C4-2B (cell line): ENCODE data around the gene CAMTA1.

ENCODE experiments used
- H3K27ac ChIP-seq: fragments of 450-650 bp; 2 replicates; pipeline ENCODE4 v1.5.1; 2017
- ZFX ChIP-seq: fragments of 450-650 bp; IDR thresholded peaks from 2 replicates; pipeline ENCODE4 v1.6.1; 2017
- TF ChIP-seq, protein P1 (sequence below): fragments of 450-650 bp; conservative IDR thresholded peaks from 2 replicates; pipeline ENCODE4 v1.5.1; 2017; ENCODE audit warnings: mild to moderate bottlenecking

The CAMTA1 gene

DNA sequence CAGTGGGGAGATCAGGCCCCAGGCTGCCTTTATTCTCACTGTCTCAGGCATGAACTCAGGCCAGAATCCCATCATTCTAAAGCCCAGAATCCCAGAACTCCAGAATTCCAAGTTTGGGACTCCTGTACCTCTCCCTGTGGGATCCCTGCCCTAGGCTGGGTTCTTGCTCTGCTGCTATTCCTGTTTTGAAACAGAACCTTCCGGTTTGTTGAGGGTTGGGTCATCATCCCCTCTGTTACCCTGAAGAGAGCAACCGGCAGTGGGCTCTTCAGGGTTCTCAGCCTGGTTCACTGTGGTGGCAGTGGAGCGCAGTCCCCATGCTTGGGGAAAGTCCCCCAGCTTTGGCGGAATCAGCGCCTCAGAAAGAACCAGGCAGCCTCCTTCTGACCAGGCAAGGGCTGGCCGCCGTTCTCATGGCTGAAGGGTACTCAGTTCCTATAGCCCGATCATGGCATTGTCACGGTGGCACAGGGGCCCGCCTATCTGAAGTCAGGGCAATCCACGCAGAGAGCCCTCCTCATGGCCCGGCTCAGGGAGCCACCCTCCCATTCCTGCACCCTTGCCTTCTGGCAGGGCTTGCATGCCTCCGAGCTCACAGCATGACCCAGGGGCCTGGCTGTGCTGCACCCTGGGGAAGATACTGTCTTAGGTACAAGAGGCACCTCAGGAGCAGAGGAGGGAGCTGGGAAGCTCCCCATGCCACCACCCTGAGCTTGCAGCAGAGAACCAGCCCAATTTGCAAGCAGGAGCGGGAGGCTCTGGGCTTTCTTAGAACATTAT, 650.2 kb downstream of the CAMTA1 start:
- no peak overlapping the region for H3K27ac ChIP-seq
- TF ChIP-seq, protein P1, sequence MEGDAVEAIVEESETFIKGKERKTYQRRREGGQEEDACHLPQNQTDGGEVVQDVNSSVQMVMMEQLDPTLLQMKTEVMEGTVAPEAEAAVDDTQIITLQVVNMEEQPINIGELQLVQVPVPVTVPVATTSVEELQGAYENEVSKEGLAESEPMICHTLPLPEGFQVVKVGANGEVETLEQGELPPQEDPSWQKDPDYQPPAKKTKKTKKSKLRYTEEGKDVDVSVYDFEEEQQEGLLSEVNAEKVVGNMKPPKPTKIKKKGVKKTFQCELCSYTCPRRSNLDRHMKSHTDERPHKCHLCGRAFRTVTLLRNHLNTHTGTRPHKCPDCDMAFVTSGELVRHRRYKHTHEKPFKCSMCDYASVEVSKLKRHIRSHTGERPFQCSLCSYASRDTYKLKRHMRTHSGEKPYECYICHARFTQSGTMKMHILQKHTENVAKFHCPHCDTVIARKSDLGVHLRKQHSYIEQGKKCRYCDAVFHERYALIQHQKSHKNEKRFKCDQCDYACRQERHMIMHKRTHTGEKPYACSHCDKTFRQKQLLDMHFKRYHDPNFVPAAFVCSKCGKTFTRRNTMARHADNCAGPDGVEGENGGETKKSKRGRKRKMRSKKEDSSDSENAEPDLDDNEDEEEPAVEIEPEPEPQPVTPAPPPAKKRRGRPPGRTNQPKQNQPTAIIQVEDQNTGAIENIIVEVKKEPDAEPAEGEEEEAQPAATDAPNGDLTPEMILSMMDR, result no peak
- TF ChIP-seq ZFX, result no peak

DNA sequence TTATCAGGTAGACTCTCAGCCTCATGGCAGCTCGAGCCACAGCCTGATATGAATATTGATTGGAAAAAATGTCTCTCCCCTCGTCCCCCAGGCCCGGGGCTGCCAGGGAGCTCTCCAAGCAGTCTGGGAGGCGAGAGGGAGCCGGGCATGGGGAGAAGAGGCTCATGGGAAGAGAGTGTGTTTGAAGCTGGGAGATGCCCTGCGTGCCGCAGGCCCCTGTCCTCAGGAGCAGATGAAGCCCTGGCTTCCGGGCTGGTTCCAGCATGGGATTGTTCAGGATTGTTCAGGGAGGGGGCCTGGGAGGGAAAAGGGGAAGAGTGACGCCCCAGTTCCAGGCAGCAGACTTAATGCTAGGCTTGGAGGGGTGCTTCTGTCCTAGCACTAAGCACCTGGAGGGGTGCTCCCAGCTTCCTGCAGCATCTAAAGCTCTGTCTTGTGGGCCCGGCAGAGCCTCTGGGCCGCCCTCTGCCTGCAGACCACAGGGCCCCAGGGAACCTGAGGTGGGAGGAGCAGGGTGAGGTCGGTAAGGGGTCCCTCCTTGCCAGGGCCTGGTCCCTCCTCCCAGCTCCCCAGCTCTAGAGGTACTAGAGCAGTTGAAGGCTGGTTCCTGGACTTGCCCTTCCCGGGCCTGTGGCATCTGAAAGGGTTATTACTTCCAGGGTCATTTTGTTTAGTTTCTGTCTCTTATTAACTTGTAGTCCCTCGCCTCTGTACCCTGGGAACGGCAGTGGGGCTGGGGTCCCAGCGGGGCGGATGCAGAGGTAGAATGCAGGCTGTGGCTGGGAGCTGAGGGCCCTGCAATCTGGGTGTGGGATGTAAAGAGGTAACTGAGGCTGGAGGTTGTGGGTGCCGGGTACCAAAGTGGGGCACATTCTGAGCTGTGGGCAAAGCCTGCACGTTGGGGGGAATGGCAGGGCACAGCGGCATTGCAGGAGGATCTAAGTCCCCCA, 651.1 kb downstream of the CAMTA1 start:
- no peak overlapping the region for H3K27ac ChIP-seq

DNA sequence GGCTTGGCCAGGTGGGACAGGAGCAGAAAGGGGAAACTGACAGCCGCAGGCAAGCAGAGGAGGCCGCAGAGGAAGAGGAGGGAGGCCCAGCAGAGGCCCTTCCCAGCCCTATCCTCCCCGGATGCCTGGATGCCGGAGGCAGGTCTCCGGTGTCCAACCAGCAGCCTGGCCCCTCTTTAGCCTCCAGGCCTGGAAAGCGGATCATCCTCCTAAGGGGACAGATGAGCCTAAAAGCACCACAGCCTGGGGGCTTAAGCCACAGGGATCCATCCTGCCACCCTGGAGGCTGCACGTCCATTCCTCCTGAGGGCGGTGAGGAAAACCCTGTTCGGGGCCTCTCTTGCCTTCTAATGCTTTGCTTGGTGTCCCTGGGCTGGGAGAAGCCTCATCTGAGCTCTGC, 651.8 kb downstream of the CAMTA1 start:
- no peak overlapping the region for H3K27ac ChIP-seq
- TF ChIP-seq, protein P1, result no peak

More for the DNA sequence above, 651.1 kb downstream of the CAMTA1 start:
- TF ChIP-seq ZFX, result no peak
- TF ChIP-seq, protein P1, result no peak

DNA sequence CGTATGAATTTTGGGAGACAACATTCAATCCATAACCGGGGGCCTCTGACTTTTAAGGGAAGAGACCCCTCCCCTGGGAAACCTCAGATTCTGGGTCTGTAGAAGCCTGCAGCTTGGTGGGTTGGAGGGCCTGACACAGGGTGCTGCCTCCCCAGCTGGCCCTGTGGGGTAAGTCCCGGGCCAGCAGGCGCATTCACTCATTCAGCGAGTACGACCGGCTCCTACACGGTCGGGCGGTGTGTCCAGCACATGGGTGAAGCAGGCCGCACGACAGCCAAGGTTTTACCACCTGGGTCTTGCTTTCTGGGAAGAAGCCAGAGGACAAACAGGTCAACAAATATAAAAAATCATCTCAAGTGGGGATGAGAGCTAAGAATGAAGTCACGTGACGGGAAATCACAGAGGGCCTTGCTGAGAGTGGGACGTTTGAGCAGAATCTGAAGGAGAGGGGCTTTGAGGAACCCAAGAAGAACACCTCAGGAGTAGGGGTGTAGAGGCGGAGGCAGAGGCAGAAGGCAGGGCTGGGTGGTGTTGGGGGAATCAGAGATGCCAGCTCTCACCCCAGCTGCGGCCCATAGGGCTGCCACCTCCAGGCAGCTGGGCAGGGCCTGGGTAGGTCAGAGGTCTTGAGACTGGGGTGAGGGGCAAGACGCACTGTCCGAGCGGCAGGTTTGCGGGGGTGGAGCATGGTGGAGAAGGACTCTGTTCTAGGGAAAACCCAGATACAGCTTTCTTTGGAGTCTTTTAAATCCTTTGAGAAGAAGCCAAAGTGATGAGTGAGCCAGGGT, 652.5 kb downstream of the CAMTA1 start:
- TF ChIP-seq, protein P1, result no peak
- TF ChIP-seq ZFX, result no peak
- no peak overlapping the region for H3K27ac ChIP-seq

DNA sequence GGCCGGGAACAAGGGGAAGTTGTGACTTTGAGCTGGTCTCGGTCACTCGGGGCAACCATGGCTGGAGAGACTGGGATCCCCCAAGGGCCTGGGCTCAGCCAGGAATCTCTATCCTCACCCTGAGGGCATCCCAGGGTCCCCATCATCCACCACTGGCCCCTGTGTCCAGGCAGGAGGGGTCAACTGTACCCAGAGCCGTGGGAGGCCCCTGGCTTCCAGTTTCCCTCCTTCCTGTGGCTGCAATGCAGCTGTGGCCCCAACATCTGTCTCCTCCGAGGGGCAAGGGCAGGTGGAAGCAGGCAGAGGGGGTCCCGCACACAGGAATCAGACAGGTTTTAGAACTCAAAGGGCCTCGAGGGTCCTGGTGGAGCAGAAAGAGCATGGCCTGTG, 653.1 kb downstream of the CAMTA1 start:
- TF ChIP-seq ZFX, result no peak
- TF ChIP-seq, protein P1, result no peak
- no peak overlapping the region for H3K27ac ChIP-seq

DNA sequence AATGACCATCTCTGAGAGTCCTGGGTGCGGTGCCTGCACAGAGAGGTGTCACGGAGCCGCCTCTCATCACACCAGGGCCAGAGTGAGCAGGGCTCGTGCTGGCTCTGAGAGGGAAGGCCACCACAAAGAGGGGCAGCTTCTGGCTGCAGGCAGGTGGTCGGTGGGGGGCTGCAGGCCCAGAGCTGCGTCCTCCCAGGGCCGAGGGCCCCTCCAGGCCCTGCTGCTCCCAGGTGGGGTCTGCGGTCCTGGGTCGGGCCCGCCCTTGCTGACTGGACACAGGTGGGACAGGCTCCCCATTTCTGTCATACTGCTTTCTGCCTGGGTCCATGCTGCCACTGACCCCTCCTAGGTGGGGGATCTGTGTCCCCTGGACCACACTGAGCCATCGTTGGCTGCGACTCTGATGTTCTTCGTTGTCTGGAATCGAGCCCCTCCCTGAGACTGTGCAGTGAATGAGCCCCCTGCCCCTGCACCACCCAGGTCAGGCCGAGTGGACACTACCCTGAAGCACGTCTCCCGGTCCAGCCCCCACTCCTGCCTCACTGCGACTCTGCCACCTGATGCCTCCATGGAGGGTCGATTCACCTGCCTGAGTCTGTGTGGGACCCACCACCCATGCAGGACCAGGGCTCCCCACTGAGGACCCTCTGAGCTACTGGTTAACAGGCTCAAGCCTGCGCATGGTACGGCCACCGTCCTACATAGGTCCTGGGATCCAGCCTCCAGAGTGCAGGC, 653.8 kb downstream of the CAMTA1 start:
- TF ChIP-seq, protein P1, result no peak
- no peak for TF ChIP-seq ZFX

More for the DNA sequence above, 653.8 kb downstream of the CAMTA1 start:
- no peak overlapping the region for H3K27ac ChIP-seq
